GM23248 (cell line): Measurements from ENCODE around the gene PANK4. TPM values are rescaled to one million over a fixed set of nuclear protein-coding genes. Genes with fewer than 3 reads are reported as not detected.

Experiments used
- DNase-seq: peaks from one replicate; pipeline ENCODE4 v3.0.0-alpha.2; 2015
- H2AFZ ChIP-seq: fragments of 200-600 bp; sonication (generic); 2 replicates; pipeline ENCODE4 v1.6.1; 2016; ENCODE audit warnings: antibody characterized with exemption
- H3F3A ChIP-seq: fragments of 200-600 bp; sonication (generic); 2 replicates; pipeline ENCODE4 v1.6.1; 2016; ENCODE audit warnings: mild to moderate bottlenecking, antibody characterized with exemption, mixed run types; ENCODE audit not compliant: insufficient read depth
- H3K27ac ChIP-seq: fragments of 200-600 bp; sonication (generic); 2 replicates; pipeline ENCODE4 v1.5.1; 2016; ENCODE audit warnings: mild to moderate bottlenecking
- H3K27me3 ChIP-seq: fragments of 200-600 bp; sonication (generic); replicated peaks from 2 replicates; pipeline ENCODE4 v1.6.1; 2016; ENCODE audit warnings: mild to moderate bottlenecking; ENCODE audit not compliant: insufficient read depth
- H3K36me3 ChIP-seq: fragments of 200-600 bp; sonication (generic); 2 replicates; pipeline ENCODE4 v1.6.1; 2016; ENCODE audit warnings: low read depth, mild to moderate bottlenecking
- H3K4me1 ChIP-seq: fragments of 200-600 bp; sonication (generic); 2 replicates; pipeline ENCODE4 v1.6.1; 2016; ENCODE audit warnings: mild to moderate bottlenecking; ENCODE audit not compliant: insufficient read depth
- H3K4me2 ChIP-seq: fragments of 200-600 bp; sonication (generic); one replicate; pipeline ENCODE4 v1.6.1; 2016; ENCODE audit warnings: mild to moderate bottlenecking; ENCODE audit not compliant: unreplicated experiment
- H3K4me3 ChIP-seq: fragments of 200-600 bp; sonication (generic); 2 replicates; pipeline ENCODE4 v1.5.1; 2016; ENCODE audit warnings: mild to moderate bottlenecking
- H3K79me2 ChIP-seq: fragments of 200-600 bp; sonication (generic); 2 replicates; pipeline ENCODE4 v1.6.1; 2016; ENCODE audit warnings: mild to moderate bottlenecking; ENCODE audit not compliant: insufficient read depth
- H3K9ac ChIP-seq: fragments of 200-600 bp; sonication (generic); 2 replicates; pipeline ENCODE4 v1.6.1; 2016; ENCODE audit warnings: mild to moderate bottlenecking
- H3K9me2 ChIP-seq: fragments of 200-600 bp; sonication (generic); 2 replicates; pipeline ENCODE4 v1.6.1; 2016; ENCODE audit warnings: mixed run types, mild to moderate bottlenecking, moderate library complexity; ENCODE audit not compliant: insufficient read depth
- H3K9me3 ChIP-seq: fragments of 200-600 bp; sonication (generic); one replicate; pipeline ENCODE4 v1.6.1; 2017; ENCODE audit warnings: low read depth
- H4K20me1 ChIP-seq: fragments of 200-600 bp; sonication (generic); 2 replicates; pipeline ENCODE4 v1.6.0; 2016; ENCODE audit not compliant: insufficient read depth
- EZH2 ChIP-seq: fragments of 200-600 bp; sonication (generic); IDR thresholded peaks from 2 replicates; pipeline ENCODE4 v1.6.1; 2018; ENCODE audit warnings: antibody characterized with exemption, mild to moderate bottlenecking; ENCODE audit not compliant: insufficient read depth, poor library complexity, severe bottlenecking
- EZH2phosphoT487 ChIP-seq: fragments of 200-600 bp; sonication (generic); IDR thresholded peaks from 2 replicates; pipeline ENCODE4 v1.6.1; 2018; ENCODE audit warnings: antibody characterized with exemption, moderate library complexity, mild to moderate bottlenecking, low read depth; ENCODE audit not compliant: insufficient read depth
- WGBS, 2 experiments: methylation state at CpG; one replicate each; pipeline ENCODE4 v1.1.6; 2015 to 2017; ENCODE audit warnings: low lambda C conversion rate in 2 of 2, low coverage in 1 of 2; ENCODE audit errors: missing lambda C conversion rate in 2 of 2; 5-methylcytosine and 5-hydroxymethylcytosine counted together
- in situ Hi-C: fragments of 300-500 bp; cut with MboI; formaldehyde crosslinking; loops from 2 replicates; pipeline ENCODE4 v1.15.0; 2020
- polyA plus RNA-seq: library from polyadenylated mRNA; unstranded; fragments of >200 nt; fragmentation: Nextera tagmentation; extraction: Ambion mirVana; gene quantifications from 2 replicates; pipeline ENCODE4 v1.2.1, GENCODE V29; 2016
- total RNA-seq: library from RNA; depleted of rRNA; stranded (reverse); fragments of >200 nt; shearing (Covaris generic); gene quantifications from 2 replicates; pipeline ENCODE4 v1.2.3, GENCODE V29; 2014

PANK4 gene
- total and polyA plus RNA-seq, 2 experiments from 2014 or later = 15.5 to 29.7 TPM

DNA sequence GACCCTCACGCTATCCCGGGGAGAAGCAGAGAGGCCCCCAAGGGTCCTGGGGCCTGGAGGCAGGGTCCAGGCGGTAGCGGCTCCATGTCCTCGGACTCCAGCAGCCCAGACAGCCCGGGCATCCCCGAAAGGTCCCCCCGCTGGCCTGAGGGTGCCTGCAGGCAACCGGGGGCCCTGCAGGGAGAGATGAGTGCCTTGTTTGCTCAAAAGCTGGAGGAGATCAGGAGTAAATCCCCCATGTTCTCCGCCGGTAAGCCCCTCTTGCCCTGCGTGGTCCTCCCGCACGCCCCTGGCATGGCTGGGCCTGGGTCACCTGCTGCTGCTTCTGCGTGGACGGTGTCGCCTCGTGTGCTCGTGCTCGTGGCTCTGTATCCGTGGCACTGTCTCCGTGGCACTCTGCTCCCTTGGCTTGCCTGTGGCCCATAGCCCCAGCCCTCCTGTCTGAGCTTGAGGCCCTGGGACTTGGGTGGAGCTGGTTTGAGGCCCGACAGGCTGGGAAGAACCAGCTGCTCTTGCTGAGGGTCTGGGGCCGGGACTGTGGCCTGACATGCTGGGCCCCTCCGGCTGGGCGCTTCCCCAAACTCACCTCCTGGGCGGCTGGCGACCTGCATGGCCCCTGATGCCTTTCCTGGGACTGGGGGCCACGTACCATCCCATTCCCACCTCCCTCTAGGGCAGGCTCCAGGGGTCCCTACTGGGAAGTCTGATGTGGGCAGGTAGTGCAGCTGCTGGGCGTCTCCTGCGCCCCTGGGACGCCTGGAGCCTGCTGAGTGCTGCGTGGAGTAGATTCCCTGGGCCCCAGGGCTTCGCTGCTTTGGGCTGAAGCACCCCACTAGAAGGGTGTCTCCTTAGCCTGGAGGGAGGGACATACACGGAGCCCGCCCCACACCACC lies 23.5 kb downstream of the PANK4 start:
- Histone ChIP-seq H3K4me3 (no peak overlapping the region), H3K9me2 (no peaks in the 10 kb centered on the region), H4K20me1 (no peaks in the 10 kb centered on the region), H2AFZ (no peak overlapping the region), H3K27me3 (peaks cover 10% of the 10 kb centered on the region), H3K36me3 (no peaks in the 10 kb centered on the region), H3K4me1 (no peaks in the 10 kb centered on the region), H3K79me2 (no peaks in the 10 kb centered on the region), H3K9ac (no peak overlapping the region), H3K4me2 (no peak overlapping the region), H3K27ac (no peak overlapping the region), H3F3A (no peaks in the 10 kb centered on the region), H3K9me3 (no peaks in the 10 kb centered on the region)
- 65 to 71% methylated on average over 27 to 35 of the region's 36 CpGs for WGBS, 2 experiments
- no peak for DNase-seq
- in situ Hi-C loops = loop anchor here (25.0 kb wide), 1 partner anchor 316 kb away; the partner anchor contains the start of gene FAAP20
- TF ChIP-seq EZH2 (no peak), EZH2phosphoT487 (no peak)

- no peak overlapping the region for H3K9ac ChIP-seq
- no peak overlapping the region for H2AFZ ChIP-seq
- H4K20me1 ChIP-seq = no peaks in the 10 kb centered on the region
- peaks cover 10% of the 10 kb centered on the region for H3K27me3 ChIP-seq
- in situ Hi-C loops = loop anchor here (25.0 kb wide), 1 partner anchor 315 kb away; the partner anchor contains the start of gene FAAP20
- H3F3A ChIP-seq = no peaks in the 10 kb centered on the region
- no peaks in the 10 kb centered on the region for H3K4me1 ChIP-seq
- no peaks in the 10 kb centered on the region for H3K9me2 ChIP-seq
- 79 to 81% methylated on average over 33 to 34 of the region's 34 CpGs for WGBS, 2 experiments
- no peak overlapping the region for H3K4me3 ChIP-seq
- no peaks in the 10 kb centered on the region for H3K36me3 ChIP-seq
- H3K4me2 ChIP-seq = no peak overlapping the region
- H3K9me3 ChIP-seq = no peaks in the 10 kb centered on the region
- DNase-seq = no peak
- no peaks in the 10 kb centered on the region for H3K79me2 ChIP-seq
- no peak overlapping the region for H3K27ac ChIP-seq
- TF ChIP-seq EZH2phosphoT487 (no peak), EZH2 (no peak)
These were observed 24.2 kb downstream of the PANK4 start for GRCh38 chr1:2502210-2502609.

GRCh38 chr1:2501820-2502119 lies 24.6 kb downstream of the PANK4 start:
- no peaks in the 10 kb centered on the region for H3F3A ChIP-seq
- DNase-seq = no peak
- H3K4me1 ChIP-seq = no peaks in the 10 kb centered on the region
- no peak for TF ChIP-seq EZH2phosphoT487
- no peak for TF ChIP-seq EZH2
- no peaks in the 10 kb centered on the region for H3K9me3 ChIP-seq
- H3K27ac ChIP-seq = no peak overlapping the region
- in situ Hi-C loops = loop anchor here (25.0 kb wide), 1 partner anchor 314 kb away; the partner anchor contains the start of gene FAAP20
- peaks cover 10% of the 10 kb centered on the region for H3K27me3 ChIP-seq
- H3K79me2 ChIP-seq = no peaks in the 10 kb centered on the region
- H3K4me2 ChIP-seq = no peak overlapping the region
- H3K4me3 ChIP-seq = no peak overlapping the region
- WGBS, 2 experiments = 50 to 70% methylated on average over 7 of the region's 7 CpGs
- H2AFZ ChIP-seq = no peak overlapping the region
- no peaks in the 10 kb centered on the region for H3K9me2 ChIP-seq
- H3K9ac ChIP-seq = no peak overlapping the region
- H3K36me3 ChIP-seq = no peaks in the 10 kb centered on the region
- no peaks in the 10 kb centered on the region for H4K20me1 ChIP-seq

GRCh38 chr1:2501041-2501819 lies 25.2 kb downstream of the PANK4 start:
- no peak overlapping the region for H3K4me2 ChIP-seq
- H3K4me3 ChIP-seq = no peak overlapping the region
- H3K9ac ChIP-seq = no peak overlapping the region
- H3K9me3 ChIP-seq = no peaks in the 10 kb centered on the region
- H4K20me1 ChIP-seq = no peaks in the 10 kb centered on the region
- H3K9me2 ChIP-seq = no peaks in the 10 kb centered on the region
- no peaks in the 10 kb centered on the region for H3K79me2 ChIP-seq
- H3F3A ChIP-seq = no peaks in the 10 kb centered on the region
- no peaks in the 10 kb centered on the region for H3K36me3 ChIP-seq
- H3K4me1 ChIP-seq = no peaks in the 10 kb centered on the region
- no peak overlapping the region for H2AFZ ChIP-seq
- WGBS, 2 experiments = 58 to 61% methylated on average over 23 to 27 of the region's 28 CpGs
- TF ChIP-seq EZH2phosphoT487 (no peak), EZH2 (no peak)
- DNase-seq = no peak
- no peak overlapping the region for H3K27ac ChIP-seq
- peaks cover 10% of the 10 kb centered on the region for H3K27me3 ChIP-seq
- in situ Hi-C loops = loop anchor here (25.0 kb wide), 1 partner anchor 314 kb away; the partner anchor contains the start of gene FAAP20
